OCI-LY3 (cell line): Measurements from ENCODE around the gene FBLIM1.

Source experiments
- CTCF ChIP-seq: fragments of 200-600, 300-600 bp; sonication (generic); IDR thresholded peaks from 2 replicates; pipeline ENCODE4 v1.5.1; 2014; ENCODE audit warnings: antibody characterized with exemption, low read length, low read depth
- EZH2phosphoT487 ChIP-seq: fragments of 200-600 bp; shearing (Covaris generic); IDR thresholded peaks from 2 replicates; pipeline ENCODE4 v1.6.1; 2018; ENCODE audit warnings: antibody characterized with exemption, mixed run types, low read depth

- TF ChIP-seq CTCF: no peak
- TF ChIP-seq EZH2phosphoT487: no peak
Measured at GRCh38 chr1:15749399-15750291, 8.9 kb upstream of the FBLIM1 start.
